Keratinocyte (primary cell): ENCODE results near the gene INPP5E.

ENCODE experiments used
- CTCF ChIP-seq, 3 experiments: IDR thresholded peaks in 1 of 3; conservative IDR thresholded peaks in 1 of 3; optimal IDR thresholded peaks in 1 of 3; 2 replicates in 2 of 3; 3 replicates in 1 of 3; pipeline versions ENCODE3 to v1.5.1; 2011; ENCODE audit warnings: low read length in 3 of 3, mild to moderate bottlenecking in 3 of 3, moderate library complexity in 2 of 3, control low read depth in 1 of 3, inconsistent platforms in 1 of 3; ENCODE audit not compliant: insufficient read depth in 2 of 3; ENCODE audit errors: extremely low read depth in 1 of 3
- EZH2 ChIP-seq: IDR thresholded peaks from one replicate; pipeline ENCODE4 v1.6.1; 2012; ENCODE audit warnings: inconsistent platforms, mild to moderate bottlenecking, low read length, moderate library complexity

GRCh38 chr9:136443687-136444086, 4.0 kb upstream of the INPP5E start:
- TF ChIP-seq CTCF (optimal IDR thresholded peaks at IDR 0.05 in 1 of 3, IDR thresholded peaks at IDR 0.05 in 1 of 3, conservative IDR thresholded peaks at IDR 0.05 in 1 of 3; ENCODE audit: extremely low read depth in 1 of 3, insufficient read depth in 2 of 3, low read length in 3 of 3): no peak
- no peak for TF ChIP-seq EZH2
